H9 (cell line): ENCODE measurements around the gene LIPK. TPM values are rescaled to one million over a fixed set of nuclear protein-coding genes. Genes with fewer than 3 reads are reported as not detected.

Experiments used
- DNase-seq: peaks from one replicate; pipeline ENCODE4 v3.0.0-alpha.2; 2017
- H2AFZ ChIP-seq: one replicate; pipeline ENCODE4 v1.6.1; 2013; ENCODE audit warnings: mild to moderate bottlenecking, low read length, control low read depth, moderate library complexity
- H2AK5ac ChIP-seq: 2 replicates; pipeline ENCODE4 v1.6.1; 2013; ENCODE audit warnings: low read length, control low read depth, mixed read lengths; ENCODE audit not compliant: insufficient read length
- H2BK120ac ChIP-seq: one replicate; pipeline ENCODE4 v1.6.1; 2013; ENCODE audit warnings: low read depth, mild to moderate bottlenecking, low read length, control low read depth, inconsistent platforms; ENCODE audit not compliant: poor library complexity, severe bottlenecking
- H2BK12ac ChIP-seq: 2 replicates; pipeline ENCODE4 v1.6.1; 2013; ENCODE audit warnings: low read length, control low read depth, mixed read lengths, low read depth; ENCODE audit not compliant: insufficient read length
- H2BK15ac ChIP-seq: 2 replicates; pipeline ENCODE4 v1.6.1; 2013; ENCODE audit warnings: low read depth, low read length, control low read depth
- H2BK20ac ChIP-seq: one replicate; pipeline ENCODE4 v1.6.1; 2013; ENCODE audit warnings: low read depth, mild to moderate bottlenecking, low read length, control low read depth, inconsistent platforms; ENCODE audit not compliant: poor library complexity, severe bottlenecking
- H2BK5ac ChIP-seq: 2 replicates; pipeline ENCODE4 v1.6.1; 2013; ENCODE audit warnings: low read length, control low read depth, mixed read lengths; ENCODE audit not compliant: insufficient read length
- H3K14ac ChIP-seq: 2 replicates; pipeline ENCODE4 v1.6.1; 2013; ENCODE audit warnings: low read length, control low read depth; ENCODE audit not compliant: insufficient read depth
- H3K18ac ChIP-seq: 2 replicates; pipeline ENCODE4 v1.6.1; 2013; ENCODE audit warnings: low read depth, mild to moderate bottlenecking, mixed read lengths, low read length, control low read depth; ENCODE audit not compliant: insufficient read length
- H3K23ac ChIP-seq: 2 replicates; pipeline ENCODE4 v1.6.1; 2013; ENCODE audit warnings: low read length, control low read depth, mixed read lengths, low read depth; ENCODE audit not compliant: insufficient read length
- H3K23me2 ChIP-seq: 2 replicates; pipeline ENCODE4 v1.6.1; 2013; ENCODE audit warnings: low read depth, mild to moderate bottlenecking, mixed read lengths, low read length, control low read depth; ENCODE audit not compliant: insufficient read length, poor library complexity, severe bottlenecking
- H3K27ac ChIP-seq: 2 replicates; pipeline ENCODE4 v1.5.1; 2013; ENCODE audit warnings: low read length, control low read depth, mixed read lengths, low read depth; ENCODE audit not compliant: insufficient read length
- H3K27me3 ChIP-seq: 2 replicates; pipeline ENCODE4 v1.6.1; 2013; ENCODE audit warnings: low read length, control low read depth, inconsistent platforms; ENCODE audit not compliant: insufficient read depth
- H3K4ac ChIP-seq: 2 replicates; pipeline ENCODE4 v1.6.1; 2013; ENCODE audit warnings: low read depth, mild to moderate bottlenecking, control low read depth, inconsistent platforms, low read length, moderate library complexity
- H3K4me1 ChIP-seq: 2 replicates; pipeline ENCODE4 v1.6.1; 2013; ENCODE audit warnings: low read length, control low read depth, inconsistent platforms; ENCODE audit not compliant: insufficient read depth
- H3K4me2 ChIP-seq: 2 replicates; pipeline ENCODE4 v1.6.1; 2013; ENCODE audit warnings: low read length, control low read depth, mixed read lengths; ENCODE audit not compliant: insufficient read length, insufficient read depth
- H3K56ac ChIP-seq: 2 replicates; pipeline ENCODE4 v1.6.1; 2013; ENCODE audit warnings: low read depth, mild to moderate bottlenecking, mixed read lengths, low read length, control low read depth; ENCODE audit not compliant: insufficient read length
- H3K79me1 ChIP-seq: 2 replicates; pipeline ENCODE4 v1.6.1; 2013; ENCODE audit warnings: low read depth, mild to moderate bottlenecking, moderate library complexity, low read length, control low read depth, inconsistent platforms; ENCODE audit not compliant: insufficient read depth, poor library complexity, severe bottlenecking
- H3K79me2 ChIP-seq: 2 replicates; pipeline ENCODE4 v1.6.1; 2013; ENCODE audit warnings: low read length, control low read depth, inconsistent platforms; ENCODE audit not compliant: insufficient read depth
- H3K9ac ChIP-seq: 2 replicates; pipeline ENCODE4 v1.6.1; 2013; ENCODE audit warnings: low read length, control low read depth, mixed read lengths; ENCODE audit not compliant: insufficient read length; ENCODE audit errors: extremely low read depth
- H3K9me3 ChIP-seq: one replicate; pipeline ENCODE4 v1.6.1; 2013; ENCODE audit warnings: low read depth, low read length, inconsistent platforms; ENCODE audit not compliant: control insufficient read depth
- H3T11ph ChIP-seq: one replicate; pipeline ENCODE4 v1.6.1; 2013; ENCODE audit warnings: mild to moderate bottlenecking, low read length, control low read depth, inconsistent platforms
- H4K20me1 ChIP-seq: one replicate; pipeline ENCODE4 v1.6.1; 2013; ENCODE audit not compliant: control insufficient read depth, insufficient read length, insufficient read depth
- H4K5ac ChIP-seq: 2 replicates; pipeline ENCODE4 v1.6.1; 2013; ENCODE audit warnings: low read depth, mild to moderate bottlenecking, mixed read lengths, low read length, control low read depth; ENCODE audit not compliant: insufficient read length
- H4K8ac ChIP-seq: replicated peaks from 2 replicates; pipeline ENCODE4 v1.6.1; 2013; ENCODE audit warnings: low read length, control low read depth, mixed read lengths, low read depth; ENCODE audit not compliant: insufficient read length
- H4K91ac ChIP-seq: 2 replicates; pipeline ENCODE4 v1.6.1; 2013; ENCODE audit warnings: low read depth, mild to moderate bottlenecking, moderate library complexity, mixed read lengths, low read length, control low read depth; ENCODE audit not compliant: insufficient read length
- H3K27ac Mint-ChIP-seq, 3 experiments: 2 replicates in 2 of 3; 3 replicates in 1 of 3; pipeline ENCODE4 v1.8.0; 2020 to 2021; ENCODE audit warnings: mixed read lengths in 3 of 3, mild to moderate bottlenecking in 1 of 3, moderate library complexity in 1 of 3
- H3K27me3 Mint-ChIP-seq: 2 replicates; pipeline ENCODE4 v1.8.0; 2021; ENCODE audit warnings: low read depth, mild to moderate bottlenecking, moderate library complexity, mixed read lengths
- H3K36me3 Mint-ChIP-seq, 3 experiments: 2 replicates in 2 of 3; 3 replicates in 1 of 3; pipeline ENCODE4 v1.8.0; 2020 to 2021; ENCODE audit warnings: low read depth in 3 of 3, mixed read lengths in 3 of 3; ENCODE audit not compliant: insufficient read depth in 1 of 3
- H3K4me1 Mint-ChIP-seq, 2 experiments: 2 replicates each; pipeline ENCODE4 v1.8.0; 2020; ENCODE audit warnings: mixed read lengths in 2 of 2
- H3K4me3 Mint-ChIP-seq, 2 experiments: 2 replicates in 1 of 2; 3 replicates in 1 of 2; pipeline ENCODE4 v1.8.0; 2020 to 2021; ENCODE audit warnings: mild to moderate bottlenecking in 2 of 2, mixed read lengths in 2 of 2, moderate library complexity in 1 of 2
- H3K9me3 Mint-ChIP-seq, 2 experiments: 2 replicates in 1 of 2; 3 replicates in 1 of 2; pipeline ENCODE4 v1.8.0; 2020; ENCODE audit warnings: mild to moderate bottlenecking in 2 of 2, mixed read lengths in 2 of 2, moderate library complexity in 1 of 2
- total RNA-seq: library from RNA; stranded (reverse); gene quantifications from 2 replicates; pipeline ENCODE4 v1.2.1, GENCODE V29; 2021
- TF ChIP-seq, protein P1 (sequence below): fragments of 200-600 bp; sonication (generic); conservative IDR thresholded peaks from 3 replicates; pipeline ENCODE4 v1.8.0; 2021; ENCODE audit warnings: antibody characterized with exemption, mild to moderate bottlenecking

LIPK gene
- total RNA-seq, 1 experiment from 2014 or later: not detected

DNA sequence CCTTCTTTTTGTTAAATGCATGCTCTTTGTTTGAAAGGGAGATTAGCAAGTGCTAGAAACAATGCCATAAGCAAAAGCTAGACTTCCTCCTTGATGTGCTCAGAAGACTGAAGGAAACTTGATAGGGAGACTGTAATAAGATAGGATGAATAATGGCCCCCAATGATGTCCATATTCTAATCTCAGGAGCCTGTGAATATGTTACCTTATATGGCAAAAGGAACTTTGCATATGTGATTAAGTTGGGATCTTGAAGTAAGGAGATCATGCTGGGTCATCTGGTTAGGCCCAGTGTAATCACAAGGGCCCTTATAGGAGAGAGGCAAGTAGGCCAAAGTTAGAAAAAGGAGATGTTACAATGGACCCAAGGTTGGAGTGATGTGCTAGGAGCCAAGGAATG, 82.9 kb downstream of the LIPK start:
- Mint-ChIP-seq H3K4me1 (peaks cover 3 to 9% of the 10 kb centered on the region in 2 experiments; a peak in 3 of 4 replicates), H3K4me3 (no peak overlapping the region), H3K27me3 (no peaks in the 10 kb centered on the region), H3K36me3 (no peaks in the 10 kb centered on the region), H3K27ac (no peak overlapping the region), H3K9me3 (no peaks in the 10 kb centered on the region; a peak in 1 of 5 replicates)
- Histone ChIP-seq H2BK12ac (no peak overlapping the region), H3K14ac (no peak overlapping the region), H3K4ac (no peak overlapping the region), H3K23me2 (no peaks in the 10 kb centered on the region), H3K9me3 (no peaks in the 10 kb centered on the region), H2BK20ac (no peak overlapping the region), H3K27me3 (no peaks in the 10 kb centered on the region), H3K4me1 (no peaks in the 10 kb centered on the region), H3K18ac (no peak overlapping the region), H2BK15ac (no peak overlapping the region), H4K91ac (no peak overlapping the region), H3K23ac (no peak overlapping the region), H4K8ac (no peak overlapping the region), H2AFZ (no peak overlapping the region), H3K9ac (no peak overlapping the region), H2BK120ac (no peak overlapping the region), H3K4me2 (no peak overlapping the region), H2AK5ac (no peak overlapping the region), H4K5ac (no peak overlapping the region), H3K56ac (no peak overlapping the region), H3K79me2 (no peaks in the 10 kb centered on the region), H3K79me1 (no peaks in the 10 kb centered on the region), H3K27ac (no peak overlapping the region), H4K20me1 (no peaks in the 10 kb centered on the region), H2BK5ac (no peak overlapping the region), H3T11ph (no peak overlapping the region)
- DNase-seq: no peak
- TF ChIP-seq, protein P1, sequence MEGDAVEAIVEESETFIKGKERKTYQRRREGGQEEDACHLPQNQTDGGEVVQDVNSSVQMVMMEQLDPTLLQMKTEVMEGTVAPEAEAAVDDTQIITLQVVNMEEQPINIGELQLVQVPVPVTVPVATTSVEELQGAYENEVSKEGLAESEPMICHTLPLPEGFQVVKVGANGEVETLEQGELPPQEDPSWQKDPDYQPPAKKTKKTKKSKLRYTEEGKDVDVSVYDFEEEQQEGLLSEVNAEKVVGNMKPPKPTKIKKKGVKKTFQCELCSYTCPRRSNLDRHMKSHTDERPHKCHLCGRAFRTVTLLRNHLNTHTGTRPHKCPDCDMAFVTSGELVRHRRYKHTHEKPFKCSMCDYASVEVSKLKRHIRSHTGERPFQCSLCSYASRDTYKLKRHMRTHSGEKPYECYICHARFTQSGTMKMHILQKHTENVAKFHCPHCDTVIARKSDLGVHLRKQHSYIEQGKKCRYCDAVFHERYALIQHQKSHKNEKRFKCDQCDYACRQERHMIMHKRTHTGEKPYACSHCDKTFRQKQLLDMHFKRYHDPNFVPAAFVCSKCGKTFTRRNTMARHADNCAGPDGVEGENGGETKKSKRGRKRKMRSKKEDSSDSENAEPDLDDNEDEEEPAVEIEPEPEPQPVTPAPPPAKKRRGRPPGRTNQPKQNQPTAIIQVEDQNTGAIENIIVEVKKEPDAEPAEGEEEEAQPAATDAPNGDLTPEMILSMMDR: no peak
